ENCODE results near the gene SV2B.

GRCh38 chr15:91275844-91276243 is 175.8 kb downstream of the SV2B start:
- no peak for TF ChIP-seq POLR2A (IDR thresholded peaks at IDR 0.05; ENCODE audit: low read depth, low read length)
- TF ChIP-seq SPI1 (IDR thresholded peaks at IDR 0.05; ENCODE audit: low read depth, low read length): no peak
- no peak for TF ChIP-seq TAF1 (IDR thresholded peaks at IDR 0.05; ENCODE audit: low read depth, low read length)
- no peak for TF ChIP-seq POLR2AphosphoS5 (IDR thresholded peaks at IDR 0.05; ENCODE audit: low read depth, low read length)
- no peak for TF ChIP-seq POU2F2 (IDR thresholded peaks at IDR 0.05; ENCODE audit: low read depth, low read length)
